AG09309 (cell line): ENCODE measurements around the gene SNAPC4.

Experiments
- DNase-seq: peaks from one replicate; pipeline ENCODE4 v3.0.0-alpha.2; 2010; ENCODE audit warnings: low read depth
- H3K4me3 ChIP-seq: 2 replicates; pipeline ENCODE4 v1.5.1; 2011; ENCODE audit warnings: mild to moderate bottlenecking, low read depth, low read length, moderate library complexity; ENCODE audit not compliant: control insufficient read depth
- CTCF ChIP-seq: IDR thresholded peaks from 2 replicates; pipeline ENCODE4 v1.5.1; 2011; ENCODE audit warnings: mild to moderate bottlenecking, low read depth, low read length, inconsistent platforms; ENCODE audit not compliant: insufficient read depth, control insufficient read depth; ENCODE audit errors: missing control alignments

Gene SNAPC4

GRCh38 chr9:136438548-136439480, 38.8 kb upstream of the SNAPC4 start:
- peak overlapping the region; percentile 63 for H3K4me3 ChIP-seq
- no peak for DNase-seq
- no peak for TF ChIP-seq CTCF

- no peak for DNase-seq
- H3K4me3 ChIP-seq = peak overlapping the region; percentile 63
- no peak for TF ChIP-seq CTCF
These were observed 38.0 kb upstream of the SNAPC4 start for GRCh38 chr9:136437839-136438547.

- TF ChIP-seq CTCF = no peak
- peak overlapping the region; percentile 63 for H3K4me3 ChIP-seq
- no peak for DNase-seq
These were observed 37.5 kb upstream of the SNAPC4 start for GRCh38 chr9:136437430-136437829.

GRCh38 chr9:136436055-136436634, 36.2 kb upstream of the SNAPC4 start:
- no peak for TF ChIP-seq CTCF
- DNase-seq = no peak
- H3K4me3 ChIP-seq = no peak overlapping the region

GRCh38 chr9:136434580-136435169, 34.7 kb upstream of the SNAPC4 start:
- no peak for DNase-seq
- no peak overlapping the region for H3K4me3 ChIP-seq
- no peak for TF ChIP-seq CTCF

- no peak for DNase-seq
- no peak overlapping the region for H3K4me3 ChIP-seq
- no peak for TF ChIP-seq CTCF
These were observed 34.0 kb upstream of the SNAPC4 start for GRCh38 chr9:136433849-136434579.
